ENCODE measurements around the gene TFB1M.

The TFB1M gene

DNA sequence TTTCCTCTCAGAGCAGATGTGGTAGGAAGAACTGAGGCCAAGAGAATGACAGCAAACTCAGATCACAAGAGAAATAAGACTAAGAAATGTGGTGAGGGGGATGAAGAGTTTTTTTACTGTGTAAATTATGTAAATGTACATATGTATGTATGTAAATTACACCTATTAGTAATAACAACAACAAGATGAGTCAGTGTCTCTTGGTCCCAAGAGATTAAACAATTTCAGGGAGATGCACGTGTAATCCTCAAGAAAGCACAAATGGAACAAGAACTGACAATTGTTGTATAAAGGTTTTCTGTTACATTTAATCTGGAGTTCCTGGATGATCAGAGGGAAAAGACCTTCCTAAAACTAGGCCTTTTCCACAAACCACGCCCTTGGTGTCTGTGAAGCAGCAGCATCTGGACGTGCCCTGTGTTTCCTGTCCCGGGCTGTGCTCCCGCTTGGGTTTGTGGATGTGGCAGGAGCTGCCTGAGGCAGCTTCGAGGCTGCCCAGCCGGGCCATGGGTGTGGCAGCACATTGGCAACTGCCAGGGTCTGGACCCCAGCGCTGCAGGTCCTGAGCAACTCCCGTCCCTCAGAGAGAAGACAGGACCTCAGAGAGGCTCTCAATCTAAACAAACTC is 49.5 kb downstream of the TFB1M start:
- DNase-seq (ENCODE audit: low read depth in 2 of 2) = no peak

DNA sequence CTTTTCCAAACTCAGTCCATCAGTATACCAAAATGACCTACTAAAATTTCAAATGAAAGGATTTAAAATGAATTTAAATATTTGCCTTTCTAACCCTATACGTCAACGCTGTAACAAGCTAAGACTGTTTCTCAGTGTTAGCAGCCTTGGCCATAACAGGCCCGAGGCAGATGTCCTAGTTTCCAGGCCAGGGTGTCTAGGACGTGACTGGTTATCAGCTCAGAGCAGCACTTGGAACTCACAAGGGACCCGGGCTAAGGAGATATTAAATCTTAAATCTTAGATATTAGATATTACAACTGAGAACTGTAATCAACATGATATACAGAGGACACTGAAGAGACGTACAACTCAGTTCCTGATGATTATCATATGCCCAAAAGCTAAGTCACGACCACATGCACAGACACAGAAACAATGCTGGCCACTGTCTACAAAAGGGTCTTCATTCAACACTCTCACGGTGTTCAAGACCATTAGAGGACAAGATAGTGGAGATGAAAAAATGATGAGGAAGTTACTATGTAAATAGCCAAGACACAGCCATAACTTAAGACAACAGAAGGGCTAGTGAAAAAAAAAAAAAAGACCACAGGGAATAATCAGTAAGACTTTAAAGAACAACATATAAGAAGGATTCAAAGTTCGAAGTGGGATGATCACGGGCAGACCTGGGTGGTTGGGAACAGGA is 50.8 kb downstream of the TFB1M start, which contains the start of gene CLDN20:
Gene CLDN20, plus strand, starts transcription at position 641 of the 691 bp plus-strand sequence. CDS start 11,707 bp downstream, outside the sequence.
- DNase-seq (ENCODE audit: low read depth in 2 of 2) = no peak

DNA sequence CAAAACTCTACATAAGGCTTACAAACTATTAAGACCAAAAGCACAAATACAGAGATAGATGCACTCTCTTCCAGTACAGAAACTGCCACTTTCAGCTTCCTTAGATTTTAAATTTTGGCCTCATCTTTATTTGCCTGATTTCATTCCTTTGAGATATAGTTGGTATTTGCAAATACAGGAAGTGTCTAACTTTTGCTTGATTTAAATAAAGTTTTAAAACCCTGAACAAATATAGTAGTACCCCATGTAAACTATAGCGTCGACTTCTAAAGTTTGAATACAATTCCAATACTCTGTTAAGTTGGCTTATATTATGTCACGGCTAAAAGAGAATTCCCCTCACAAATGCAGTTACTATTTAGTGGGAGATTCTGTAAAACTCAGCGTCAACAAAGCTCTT is 51.6 kb downstream of the TFB1M start:
- no peak for DNase-seq (ENCODE audit: low read depth in 2 of 2)

- DNase-seq (ENCODE audit: low read depth in 2 of 2) = no peak
Observed at GRCh38 chr6:155261111-155261900, 53.0 kb downstream of the TFB1M start.

DNA sequence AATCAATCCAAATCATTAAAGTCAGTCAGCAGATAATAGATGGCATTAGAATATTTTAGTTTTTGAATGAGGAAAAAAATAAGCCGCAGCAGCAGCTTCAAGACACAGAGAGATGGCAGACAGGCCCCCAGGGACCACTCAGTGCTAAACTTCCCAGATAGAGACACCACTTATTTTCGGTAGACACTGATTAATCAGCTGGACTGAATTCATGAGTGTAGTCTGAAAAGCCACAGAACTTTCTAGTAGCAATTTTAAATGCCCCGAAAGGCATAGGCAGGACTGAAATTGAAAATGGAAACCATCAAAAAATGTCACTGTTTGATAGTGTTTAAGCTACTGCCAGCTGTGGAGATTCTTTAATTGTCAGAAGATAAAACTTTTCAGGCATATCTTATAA is 53.6 kb downstream of the TFB1M start:
- DNase-seq (ENCODE audit: low read depth in 2 of 2) = no peak

DNA sequence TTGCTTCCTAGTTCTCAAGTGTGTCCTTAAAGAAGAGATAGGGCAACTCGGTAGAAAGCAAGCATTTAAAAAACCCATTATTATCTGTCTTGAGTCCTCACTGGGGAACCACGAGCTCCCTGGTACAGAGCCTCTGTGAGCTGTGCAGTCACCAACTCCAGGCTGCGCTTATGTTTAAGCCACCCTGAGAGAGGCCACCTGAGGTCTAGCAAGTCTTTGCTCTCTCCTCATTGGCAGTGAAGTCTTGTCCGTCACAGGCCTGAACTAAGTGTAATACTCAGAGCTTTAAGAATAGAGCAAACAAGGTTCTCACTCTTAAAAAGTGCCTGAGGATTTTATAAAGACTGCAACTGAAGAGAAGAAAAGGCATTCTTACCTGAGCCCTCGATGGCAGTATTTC is 54.4 kb downstream of the TFB1M start:
- no peak for DNase-seq (ENCODE audit: low read depth in 2 of 2)

GRCh38 chr6:155259204-155259603 is 55.1 kb downstream of the TFB1M start:
- no peak for DNase-seq (ENCODE audit: low read depth in 2 of 2)

DNA sequence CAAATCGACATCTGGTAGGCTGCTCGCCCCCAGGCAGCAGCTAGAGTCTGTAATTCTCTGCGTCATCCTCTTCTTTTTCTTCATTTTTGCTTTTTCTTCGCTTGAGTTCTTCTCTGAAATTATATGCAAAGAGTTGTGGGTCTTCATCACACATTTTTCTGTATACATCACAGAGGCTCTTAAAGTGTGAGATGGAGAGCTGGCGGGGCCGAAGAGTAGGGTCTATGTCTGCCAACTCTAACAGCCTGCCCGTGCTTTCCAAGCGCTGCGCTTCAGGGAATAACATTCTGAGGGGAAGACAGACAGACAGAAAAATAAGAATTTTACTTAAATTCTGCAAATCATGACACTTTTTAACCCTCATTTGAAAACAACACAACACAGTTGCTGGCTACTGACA is 56.5 kb downstream of the TFB1M start:
- DNase-seq (ENCODE audit: low read depth in 2 of 2) = no peak

DNA sequence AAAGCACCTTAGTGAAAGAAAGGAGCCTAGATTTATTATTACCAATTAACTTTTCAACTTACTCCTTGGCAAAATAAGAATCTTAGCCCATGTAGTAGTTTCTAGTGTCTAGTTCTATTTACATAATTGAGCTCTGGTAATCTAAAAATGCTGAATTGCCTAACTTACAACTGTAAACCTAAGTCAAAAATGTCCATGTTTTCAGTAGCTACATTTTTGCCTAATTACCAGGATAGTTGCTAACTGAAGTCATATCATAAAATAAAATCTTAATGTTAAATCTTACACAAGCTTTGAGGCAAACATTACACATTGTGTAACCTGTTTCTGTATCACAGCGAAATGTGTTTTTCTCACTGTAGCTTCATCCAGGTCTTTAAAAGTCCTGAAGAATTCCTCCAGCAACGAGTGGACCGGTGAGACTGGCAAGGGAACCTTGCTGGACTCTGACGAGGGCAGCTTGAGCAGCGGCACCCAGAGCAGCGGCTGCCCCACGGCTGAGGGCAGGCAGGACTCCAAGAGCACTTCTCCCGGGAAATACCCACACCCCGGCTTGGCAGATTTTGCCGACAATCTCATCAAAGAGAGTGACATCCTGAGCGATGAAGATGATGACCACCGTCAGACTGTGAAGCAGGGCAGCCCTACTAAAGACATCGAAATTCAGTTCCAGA is 58.0 kb downstream of the TFB1M start:
- no peak for DNase-seq (ENCODE audit: low read depth in 2 of 2)

- no peak for DNase-seq (ENCODE audit: low read depth in 2 of 2)
Observed at GRCh38 chr6:155254139-155254538, 60.1 kb downstream of the TFB1M start.

GRCh38 chr6:155253337-155253736 is 60.9 kb downstream of the TFB1M start:
- no peak for DNase-seq (ENCODE audit: low read depth in 2 of 2)

- no peak for DNase-seq (ENCODE audit: low read depth in 2 of 2)
Observed at GRCh38 chr6:155252581-155252980, 61.7 kb downstream of the TFB1M start.

GRCh38 chr6:155250701-155251381 is 63.4 kb downstream of the TFB1M start:
- DNase-seq (ENCODE audit: low read depth in 2 of 2) = no peak

- no peak for DNase-seq (ENCODE audit: low read depth in 2 of 2)
Observed at GRCh38 chr6:155248008-155249001, 66.0 kb downstream of the TFB1M start.

- DNase-seq (ENCODE audit: low read depth in 2 of 2) = no peak
Observed at GRCh38 chr6:155247618-155248007, 66.7 kb downstream of the TFB1M start.

- DNase-seq (ENCODE audit: low read depth in 2 of 2) = no peak
Observed at GRCh38 chr6:155246825-155247224, 67.5 kb downstream of the TFB1M start.

DNA sequence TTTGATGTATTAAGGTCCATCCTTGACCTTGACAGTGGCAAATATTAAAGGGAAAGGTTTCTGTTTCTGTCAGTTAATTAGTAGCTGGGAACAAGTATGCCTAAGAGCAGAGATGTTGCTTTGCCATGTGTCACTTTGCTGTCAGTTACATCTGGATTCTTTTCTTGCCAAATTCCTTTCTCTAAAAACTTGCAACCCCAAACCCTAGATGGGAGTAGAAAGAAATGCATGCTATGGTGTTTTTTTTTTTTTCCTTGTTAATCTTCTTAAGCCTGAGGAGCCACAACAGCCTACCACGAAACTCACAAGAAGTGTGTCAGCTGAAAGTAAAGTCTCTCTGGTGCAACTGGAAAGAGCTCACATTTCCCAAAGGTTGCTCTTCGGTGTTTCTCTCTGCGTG is 68.5 kb downstream of the TFB1M start:
- no peak for DNase-seq (ENCODE audit: low read depth in 2 of 2)

DNA sequence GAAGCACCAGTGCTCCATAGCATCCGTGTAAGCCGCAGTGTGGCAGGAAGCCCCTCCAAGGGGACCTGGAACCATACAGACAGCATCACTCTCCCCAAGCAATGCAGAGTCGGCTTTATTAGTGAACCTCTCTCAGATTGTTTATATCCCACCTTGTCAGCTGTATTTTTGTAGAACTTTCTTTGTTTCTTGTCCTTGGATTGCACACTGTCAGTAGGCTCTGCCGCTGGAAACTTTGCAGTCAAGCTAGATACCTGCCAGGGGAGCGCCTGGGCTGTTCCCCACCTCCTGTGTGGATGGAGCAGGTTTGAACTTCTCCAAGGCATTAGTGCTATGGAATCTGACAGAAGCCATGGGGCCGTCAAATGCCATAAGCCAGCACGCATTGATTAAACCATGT is 69.1 kb downstream of the TFB1M start:
- no peak for DNase-seq (ENCODE audit: low read depth in 2 of 2)

DNA sequence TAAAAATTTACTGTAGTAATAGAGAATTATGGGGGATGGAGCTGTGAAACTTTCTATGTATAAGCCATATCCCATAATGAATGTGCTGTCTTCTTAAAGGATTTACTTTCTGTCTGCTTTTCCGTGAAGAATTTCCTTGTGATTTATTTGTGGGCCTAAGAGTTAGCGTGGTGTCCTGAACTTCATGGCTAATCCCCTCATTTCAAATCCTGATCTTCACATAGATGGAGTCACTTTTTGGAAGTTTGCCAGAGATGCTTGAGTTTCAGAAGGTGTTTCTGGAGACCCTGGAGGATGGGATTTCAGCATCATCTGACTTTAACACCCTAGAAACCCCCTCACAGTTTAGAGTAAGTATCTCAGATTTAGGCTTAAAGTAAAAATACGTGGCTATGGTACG is 69.8 kb downstream of the TFB1M start:
- DNase-seq (ENCODE audit: low read depth in 2 of 2) = no peak

DNA sequence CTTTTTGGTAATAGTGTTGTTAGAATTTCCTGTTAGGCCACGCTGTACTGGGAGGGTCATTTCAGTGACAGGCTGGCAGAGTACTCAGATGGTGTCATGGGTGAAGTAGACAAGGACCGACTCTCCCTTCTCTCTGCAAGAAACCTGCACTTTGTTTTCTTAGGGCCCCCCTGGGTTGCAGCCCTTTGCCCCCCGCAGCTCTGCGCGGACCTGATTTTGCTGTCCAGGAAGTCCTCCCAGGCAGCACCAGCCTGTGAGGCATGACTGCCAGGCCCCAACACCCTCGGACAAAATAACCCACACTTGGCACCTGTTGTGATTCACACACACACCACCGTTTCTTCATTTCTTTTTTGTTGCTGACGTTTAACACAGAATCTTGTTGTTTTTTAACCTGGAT is 72.3 kb downstream of the TFB1M start:
- DNase-seq (ENCODE audit: low read depth in 2 of 2) = no peak
